ENCODE data around the gene TMEM52B. TPM values are rescaled to one million over a fixed set of nuclear protein-coding genes. Genes with fewer than 3 reads are reported as not detected.

Gene TMEM52B
- total RNA-seq, 4 donors from 2014 or later = not detected

DNA sequence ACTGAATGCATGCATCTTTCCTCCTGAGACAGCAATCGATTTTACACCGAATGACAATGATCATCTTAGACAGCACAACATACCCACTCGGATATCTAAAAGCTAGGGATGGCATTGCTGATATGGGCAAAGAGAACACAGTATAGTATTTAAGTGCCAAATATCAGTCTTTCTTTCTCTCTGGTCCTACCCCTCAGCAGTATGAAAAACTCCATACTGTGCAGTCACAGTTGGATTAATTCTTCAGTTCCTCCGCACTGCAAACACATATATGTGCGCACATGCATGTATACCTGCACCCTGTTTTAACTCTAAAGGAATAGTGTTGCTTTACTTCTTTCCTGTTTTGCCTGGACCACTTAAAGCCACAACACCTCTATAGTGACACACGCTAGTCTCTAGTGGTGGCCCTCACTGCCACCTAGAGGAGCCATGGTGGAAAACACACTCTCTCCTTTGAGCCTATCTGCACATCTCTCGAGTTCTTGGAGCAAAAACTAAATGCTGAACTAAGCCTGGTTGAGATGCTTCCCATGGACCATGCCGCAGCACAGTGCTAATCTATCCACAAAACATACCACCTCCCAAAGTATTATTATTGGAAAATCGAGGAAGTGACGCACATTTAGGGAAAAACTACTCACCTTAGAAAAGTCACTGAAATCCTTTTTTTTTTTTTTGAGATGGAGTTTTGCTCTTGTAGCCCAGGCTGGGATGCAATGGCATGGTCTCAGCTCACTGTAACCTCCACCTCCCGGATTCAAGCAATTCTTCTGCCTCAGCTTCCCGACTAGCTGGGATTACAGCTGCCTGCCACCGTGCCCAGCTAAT is 11.9 kb downstream of the TMEM52B start:
- Histone ChIP-seq H3K27ac (no peak overlapping the region), H3K36me3 (no peaks in the 10 kb centered on the region), H3K27me3 (peaks cover 0 to 4% (median 0%) of the 10 kb centered on the region in 3 donors), H3K4me1 (no peaks in the 10 kb centered on the region), H3K9me3 (no peaks in the 10 kb centered on the region), H3K4me3 (no peak overlapping the region)
- ATAC-seq (peak; percentile 86 to 93), DNase-seq (peak in 1 of 2 donors; percentile 50)
- in situ Hi-C loops (cut with MboI; ENCODE audit: low sequenced_read_pairs in 4 of 4) = loop anchor here in 1 of 4 donors (5.0 kb wide), 1 partner anchor 38 kb away; no protein-coding TSS in a partner anchor
- intact Hi-C loops (cut with DNase I; ENCODE audit: low total_unique reads) = loop anchor here (1.0 kb wide), 1 partner anchor 37 kb away; no protein-coding TSS in a partner anchor
- TF ChIP-seq, protein P1, sequence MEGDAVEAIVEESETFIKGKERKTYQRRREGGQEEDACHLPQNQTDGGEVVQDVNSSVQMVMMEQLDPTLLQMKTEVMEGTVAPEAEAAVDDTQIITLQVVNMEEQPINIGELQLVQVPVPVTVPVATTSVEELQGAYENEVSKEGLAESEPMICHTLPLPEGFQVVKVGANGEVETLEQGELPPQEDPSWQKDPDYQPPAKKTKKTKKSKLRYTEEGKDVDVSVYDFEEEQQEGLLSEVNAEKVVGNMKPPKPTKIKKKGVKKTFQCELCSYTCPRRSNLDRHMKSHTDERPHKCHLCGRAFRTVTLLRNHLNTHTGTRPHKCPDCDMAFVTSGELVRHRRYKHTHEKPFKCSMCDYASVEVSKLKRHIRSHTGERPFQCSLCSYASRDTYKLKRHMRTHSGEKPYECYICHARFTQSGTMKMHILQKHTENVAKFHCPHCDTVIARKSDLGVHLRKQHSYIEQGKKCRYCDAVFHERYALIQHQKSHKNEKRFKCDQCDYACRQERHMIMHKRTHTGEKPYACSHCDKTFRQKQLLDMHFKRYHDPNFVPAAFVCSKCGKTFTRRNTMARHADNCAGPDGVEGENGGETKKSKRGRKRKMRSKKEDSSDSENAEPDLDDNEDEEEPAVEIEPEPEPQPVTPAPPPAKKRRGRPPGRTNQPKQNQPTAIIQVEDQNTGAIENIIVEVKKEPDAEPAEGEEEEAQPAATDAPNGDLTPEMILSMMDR (IDR thresholded peaks at IDR 0.05 in 4 of 5, conservative IDR thresholded peaks at IDR 0.05 in 1 of 5) = peak; percentile 35 to 75 (median 66)
- no peak for TF ChIP-seq POLR2A (IDR thresholded peaks at IDR 0.05)

DNA sequence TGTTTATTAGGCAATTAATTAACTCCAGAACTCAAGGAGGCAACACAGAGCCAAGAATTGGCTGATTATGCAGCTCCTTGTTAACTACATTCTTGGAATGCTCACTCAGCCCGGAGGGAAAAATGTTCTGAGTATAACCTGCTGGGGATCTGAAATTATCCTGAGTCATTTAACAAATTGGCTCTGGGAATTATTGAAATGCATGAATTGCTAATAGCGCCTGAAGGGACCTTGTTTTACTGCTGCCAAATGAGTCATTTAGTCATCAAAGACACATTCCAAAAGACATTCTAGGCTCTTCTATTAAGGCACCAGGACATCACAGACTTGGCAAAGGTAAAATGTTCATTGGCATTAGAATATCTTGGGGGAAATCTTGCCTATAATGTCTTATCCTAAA is 13.0 kb downstream of the TMEM52B start:
- Histone ChIP-seq H3K9me3 (no peaks in the 10 kb centered on the region), H3K4me3 (no peak overlapping the region), H3K4me1 (no peaks in the 10 kb centered on the region), H3K27me3 (no peaks in the 10 kb centered on the region), H3K36me3 (no peaks in the 10 kb centered on the region), H3K27ac (no peak overlapping the region)
- ATAC-seq (no peak), DNase-seq (no peak)
- in situ Hi-C loops (cut with MboI; ENCODE audit: low sequenced_read_pairs in 4 of 4) (loop anchor here in 1 of 4 donors (5.0 kb wide), 1 partner anchor 40 kb away; no protein-coding TSS in a partner anchor), intact Hi-C loops (cut with DNase I; ENCODE audit: low total_unique reads) (no loop called here)
- TF ChIP-seq, protein P1 (IDR thresholded peaks at IDR 0.05 in 4 of 5, conservative IDR thresholded peaks at IDR 0.05 in 1 of 5) = no peak
- no peak for TF ChIP-seq POLR2A (IDR thresholded peaks at IDR 0.05)

DNA sequence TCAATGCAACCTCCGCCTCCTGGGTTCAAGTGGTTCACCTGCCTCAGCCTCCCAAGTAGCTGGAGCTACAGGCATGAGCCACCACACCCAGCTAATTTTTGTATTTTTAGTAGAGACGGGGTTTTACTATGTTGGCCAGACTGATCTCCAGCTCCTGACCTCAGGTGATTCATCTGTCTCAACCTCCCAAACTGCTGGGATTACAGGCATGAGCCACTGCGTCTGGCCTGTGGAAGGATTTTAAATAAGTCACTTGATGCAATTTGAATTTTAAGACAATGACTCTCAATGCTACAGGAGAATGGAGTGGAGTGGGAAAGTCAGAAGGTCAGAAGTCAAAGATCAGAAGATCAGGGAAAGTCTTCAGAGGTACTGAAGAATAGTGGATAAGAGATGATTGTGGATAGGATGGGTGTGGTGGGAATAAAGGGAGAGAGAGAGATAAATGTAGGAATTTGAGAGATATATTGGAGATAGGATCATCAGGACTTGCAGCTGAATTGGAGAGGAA is 15.4 kb downstream of the TMEM52B start:
- H3K36me3 ChIP-seq = no peaks in the 10 kb centered on the region
- no peak overlapping the region for H3K4me3 ChIP-seq
- intact Hi-C loops (cut with DNase I; ENCODE audit: low total_unique reads) = no loop called here
- no peaks in the 10 kb centered on the region for H3K4me1 ChIP-seq
- no peak for ATAC-seq
- no peak for TF ChIP-seq POLR2A (IDR thresholded peaks at IDR 0.05)
- TF ChIP-seq, protein P1 (IDR thresholded peaks at IDR 0.05 in 4 of 5, conservative IDR thresholded peaks at IDR 0.05 in 1 of 5) = no peak
- H3K27me3 ChIP-seq = no peaks in the 10 kb centered on the region
- H3K27ac ChIP-seq = no peak overlapping the region
- DNase-seq = no peak
- in situ Hi-C loops (cut with MboI; ENCODE audit: low sequenced_read_pairs in 4 of 4) = loop anchor here in 1 of 4 donors (5.0 kb wide), 1 partner anchor 42 kb away; no protein-coding TSS in a partner anchor
- H3K9me3 ChIP-seq = no peaks in the 10 kb centered on the region

DNA sequence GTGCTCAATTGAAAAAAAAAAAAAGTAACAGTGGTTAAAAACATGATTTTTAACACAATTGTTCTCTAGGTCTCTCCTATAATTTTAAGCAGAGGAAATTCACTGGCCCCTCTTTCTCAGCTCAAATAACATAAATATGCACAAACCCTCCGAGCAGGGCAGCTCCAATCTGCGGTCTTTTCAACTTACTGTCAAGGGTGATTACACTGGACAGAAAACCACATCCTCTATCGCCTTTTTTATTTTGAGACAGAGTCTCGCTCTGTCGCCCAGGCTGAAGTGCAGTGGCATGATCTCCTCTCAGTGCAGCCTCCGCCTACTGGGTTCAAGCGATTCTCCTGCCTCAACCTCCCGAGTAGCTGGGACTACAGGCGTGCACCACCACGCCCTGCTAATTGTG is 17.4 kb downstream of the TMEM52B start:
- ATAC-seq = no peak

More for the DNA sequence above, 17.4 kb downstream of the TMEM52B start:
- no peaks in the 10 kb centered on the region for H3K4me1 ChIP-seq
- no peaks in the 10 kb centered on the region for H3K36me3 ChIP-seq
- TF ChIP-seq POLR2A (IDR thresholded peaks at IDR 0.05) = no peak
- TF ChIP-seq, protein P1 (IDR thresholded peaks at IDR 0.05 in 4 of 5, conservative IDR thresholded peaks at IDR 0.05 in 1 of 5) = no peak
- DNase-seq = no peak
- no peaks in the 10 kb centered on the region for H3K9me3 ChIP-seq
- in situ Hi-C loops (cut with MboI; ENCODE audit: low sequenced_read_pairs in 4 of 4) (no loop called here), intact Hi-C loops (cut with DNase I; ENCODE audit: low total_unique reads) (no loop called here)
- no peak overlapping the region for H3K4me3 ChIP-seq
- H3K27ac ChIP-seq = no peak overlapping the region
- H3K27me3 ChIP-seq = no peaks in the 10 kb centered on the region
